Endothelial cell of umbilical vein (primary cell): ENCODE data around the gene TMEM61. TPM values are rescaled to one million over a fixed set of nuclear protein-coding genes. Genes with fewer than 3 reads are reported as not detected.

Experiments used
- BruUV-seq: library from RNA; stranded (reverse); fragments of 400-500 nt; replicated peaks from 2 replicates; lab custom pipeline; 2021; lab: Mats Ljungman, UMichigan
- CTCF ChIA-PET: fragments of 300-600, 350-600 bp; sonication (Branson Sonifier 250); formaldehyde crosslinking; loops from one replicate; lab custom pipeline; 2021; ENCODE audit warnings: antibody characterized with exemption, inconsistent platforms; lab: Charles Lee
- POLR2A ChIA-PET: fragments of 300-600, 350-600 bp; sonication (Branson Sonifier 250); formaldehyde crosslinking; loops from one replicate; lab custom pipeline; 2021; ENCODE audit warnings: antibody characterized with exemption, inconsistent platforms; lab: Charles Lee
- DNase-seq: peaks from one replicate; pipeline ENCODE4 v3.0.0-alpha.2; 2011; ENCODE audit warnings: low read depth, low spot score
- FAIRE-seq: peaks from 2 replicates; lab custom pipeline; 2011; peaks lifted over from hg19 to GRCh38; lab: Jason Lieb, UNC
- H2AFZ ChIP-seq: 2 replicates; pipeline ENCODE4 v1.6.0; 2012; ENCODE audit warnings: low read depth, low read length, control low read depth, inconsistent platforms
- H3K27ac ChIP-seq: 2 replicates; pipeline ENCODE4 v1.5.1; 2011; ENCODE audit warnings: low read depth, mild to moderate bottlenecking, control low read depth, low read length, moderate library complexity; ENCODE audit not compliant: insufficient read depth
- H3K27me3 ChIP-seq, 2 experiments: 2 replicates each; pipeline versions ENCODE4 v1.6.0 to v1.6.1; 2011; ENCODE audit warnings: low read length in 2 of 2, mixed read lengths in 1 of 2; ENCODE audit not compliant: control insufficient read depth in 2 of 2, insufficient read depth in 2 of 2
- H3K36me3 ChIP-seq, 2 experiments: 2 replicates in 1 of 2; 3 replicates in 1 of 2; pipeline ENCODE4 v1.5.1; 2011; ENCODE audit warnings: low read length in 2 of 2, mild to moderate bottlenecking in 1 of 2, moderate library complexity in 1 of 2; ENCODE audit not compliant: control insufficient read depth in 2 of 2, insufficient read depth in 2 of 2; ENCODE audit errors: extremely low read depth in 1 of 2
- H3K4me1 ChIP-seq: 3 replicates; pipeline ENCODE4 v1.5.1; 2011; ENCODE audit warnings: mild to moderate bottlenecking, low read length; ENCODE audit not compliant: control insufficient read depth, insufficient read depth; ENCODE audit errors: extremely low read depth
- H3K4me2 ChIP-seq: 2 replicates; pipeline ENCODE4 v1.6.1; 2011; ENCODE audit warnings: low read length, control low read depth, mixed read lengths; ENCODE audit not compliant: insufficient read depth
- H3K4me3 ChIP-seq, 3 experiments: fragments of 200-600 bp in 1 of 3; sonication (generic), shearing (Covaris generic) in 1 of 3; replicated peaks in 1 of 3; 2 replicates each; pipeline ENCODE4 v1.5.1; 2011 to 2016; ENCODE audit warnings: control low read depth in 3 of 3, low read length in 3 of 3, mild to moderate bottlenecking in 2 of 3, inconsistent platforms in 1 of 3, low read depth in 1 of 3, moderate library complexity in 1 of 3; ENCODE audit not compliant: insufficient read depth in 1 of 3
- H3K79me2 ChIP-seq: 2 replicates; pipeline ENCODE4 v1.6.0; 2012; ENCODE audit warnings: low read length, inconsistent platforms; ENCODE audit not compliant: control insufficient read depth, insufficient read depth
- H3K9ac ChIP-seq: replicated peaks from 2 replicates; pipeline ENCODE3; 2011; ENCODE audit warnings: low read length, control low read depth; ENCODE audit not compliant: insufficient read depth; ENCODE audit errors: extremely low read depth
- H3K9me1 ChIP-seq: replicated peaks from 3 replicates; pipeline ENCODE4 v1.6.0; 2011; ENCODE audit warnings: mild to moderate bottlenecking, low read length; ENCODE audit not compliant: control insufficient read depth, insufficient read depth; ENCODE audit errors: extremely low read depth
- H3K9me3 ChIP-seq: replicated peaks from 2 replicates; pipeline ENCODE4 v1.5.1; 2012; ENCODE audit warnings: low read length, inconsistent platforms; ENCODE audit not compliant: control insufficient read depth, insufficient read depth
- H4K20me1 ChIP-seq: replicated peaks from 2 replicates; pipeline ENCODE3; 2011; ENCODE audit warnings: mild to moderate bottlenecking, low read length; ENCODE audit not compliant: control insufficient read depth, insufficient read depth; ENCODE audit errors: extremely low read depth
- EZH2 ChIP-seq: IDR thresholded peaks from 2 replicates; pipeline ENCODE4 v1.6.1; 2012; ENCODE audit warnings: borderline replicate concordance, low read depth, mild to moderate bottlenecking, moderate library complexity, low read length, inconsistent platforms; ENCODE audit not compliant: severe bottlenecking
- FOS ChIP-seq: IDR thresholded peaks from 2 replicates; pipeline ENCODE4 v1.6.1; 2011; ENCODE audit warnings: mild to moderate bottlenecking, low read length, moderate library complexity, borderline replicate concordance; ENCODE audit not compliant: insufficient read depth
- GATA2 ChIP-seq: IDR thresholded peaks from 2 replicates; pipeline ENCODE4 v1.7.0; 2011; ENCODE audit warnings: low read depth, mild to moderate bottlenecking, moderate library complexity, mixed read lengths, low read length; ENCODE audit not compliant: insufficient read length, insufficient read depth
- JUN ChIP-seq: IDR thresholded peaks from 2 replicates; pipeline ENCODE4 v1.6.1; 2011; ENCODE audit warnings: borderline replicate concordance, low read depth; ENCODE audit not compliant: insufficient read length, insufficient read depth
- POLR2A ChIP-seq: IDR thresholded peaks from 2 replicates; pipeline ENCODE4 v1.6.1; 2012; ENCODE audit warnings: low read depth, mild to moderate bottlenecking, control low read depth, low read length
- POLR2AphosphoS5 ChIP-seq: IDR thresholded peaks from 2 replicates; pipeline ENCODE4 v1.6.1; 2012; ENCODE audit warnings: low read depth, mild to moderate bottlenecking, control low read depth, low read length, moderate library complexity; ENCODE audit not compliant: insufficient read depth
- dilution Hi-C: fragments of 300-500 bp; cut with MboI; formaldehyde crosslinking; loops from one replicate; pipeline ENCODE4 v1.15.0; 2019; ENCODE audit warnings: low sequenced_read_pairs; ENCODE audit not compliant: extremely low pct_ligation_motif_present
- intact Hi-C: fragments of 100-400 bp; cut with micrococcal nuclease; formaldehyde crosslinking; loops from one replicate; pipeline ENCODE4 v1.10.0; 2022
- polyA plus RNA-seq, 4 experiments: library from polyadenylated mRNA; depleted of rRNA in 3 of 4; stranded (reverse) in 3 of 4; unstranded in 1 of 4; fragments of >200 nt; gene quantifications; 2 replicates each; pipeline versions ENCODE4 v1.2.1 to v1.2.3, GENCODE V29; 2011 to 2012; ENCODE audit warnings: missing spikeins in 1 of 4
- total RNA-seq: library from RNA; stranded (reverse); gene quantifications from 2 replicates; pipeline ENCODE4 v1.2.3, GENCODE V29; 2021
- TF ChIP-seq, protein P1 (sequence below), 2 donors: IDR thresholded peaks; 1 replicate in 1 of 2; 2 replicates in 1 of 2; pipeline ENCODE4 v1.5.1; 2011; ENCODE audit warnings: low read length in 2 of 2, mild to moderate bottlenecking in 2 of 2, moderate library complexity in 2 of 2, control low read depth in 1 of 2, inconsistent platforms in 1 of 2, low read depth in 1 of 2; ENCODE audit not compliant: insufficient read depth in 1 of 2; ENCODE audit errors: extremely low read depth in 1 of 2

The TMEM61 gene
- total and polyA plus RNA-seq, 2 donors (not counting 3 experiments of a cell fraction or from before 2014, with no cell fraction given): not detected

DNA sequence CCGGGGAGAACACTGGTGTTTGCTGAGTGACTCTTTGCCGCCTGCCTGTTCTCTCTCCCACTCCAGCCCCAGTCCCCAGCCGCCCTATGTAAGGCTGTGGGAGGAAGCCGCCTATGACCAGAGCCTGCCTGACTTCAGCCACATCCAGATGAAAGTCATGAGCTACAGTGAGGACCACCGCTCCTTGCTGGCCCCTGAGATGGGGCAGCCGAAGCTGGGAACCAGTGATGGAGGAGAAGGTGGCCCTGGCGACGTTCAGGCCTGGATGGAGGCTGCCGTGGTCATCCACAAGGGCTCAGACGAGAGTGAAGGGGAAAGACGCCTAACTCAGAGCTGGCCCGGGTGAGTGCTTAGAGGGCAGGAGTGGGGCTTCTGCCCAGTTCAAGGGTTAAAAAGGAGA, 26.5 kb downstream of the TMEM61 start:
- TF ChIP-seq, protein P1, sequence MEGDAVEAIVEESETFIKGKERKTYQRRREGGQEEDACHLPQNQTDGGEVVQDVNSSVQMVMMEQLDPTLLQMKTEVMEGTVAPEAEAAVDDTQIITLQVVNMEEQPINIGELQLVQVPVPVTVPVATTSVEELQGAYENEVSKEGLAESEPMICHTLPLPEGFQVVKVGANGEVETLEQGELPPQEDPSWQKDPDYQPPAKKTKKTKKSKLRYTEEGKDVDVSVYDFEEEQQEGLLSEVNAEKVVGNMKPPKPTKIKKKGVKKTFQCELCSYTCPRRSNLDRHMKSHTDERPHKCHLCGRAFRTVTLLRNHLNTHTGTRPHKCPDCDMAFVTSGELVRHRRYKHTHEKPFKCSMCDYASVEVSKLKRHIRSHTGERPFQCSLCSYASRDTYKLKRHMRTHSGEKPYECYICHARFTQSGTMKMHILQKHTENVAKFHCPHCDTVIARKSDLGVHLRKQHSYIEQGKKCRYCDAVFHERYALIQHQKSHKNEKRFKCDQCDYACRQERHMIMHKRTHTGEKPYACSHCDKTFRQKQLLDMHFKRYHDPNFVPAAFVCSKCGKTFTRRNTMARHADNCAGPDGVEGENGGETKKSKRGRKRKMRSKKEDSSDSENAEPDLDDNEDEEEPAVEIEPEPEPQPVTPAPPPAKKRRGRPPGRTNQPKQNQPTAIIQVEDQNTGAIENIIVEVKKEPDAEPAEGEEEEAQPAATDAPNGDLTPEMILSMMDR (IDR thresholded peaks at IDR 0.05; ENCODE audit: extremely low read depth in 1 of 2, insufficient read depth in 1 of 2, low read depth in 1 of 2, low read length in 2 of 2): no peak
- H3K36me3 ChIP-seq: no peaks in the 10 kb centered on the region
- H3K27ac ChIP-seq: no peak overlapping the region
- H3K79me2 ChIP-seq: no peaks in the 10 kb centered on the region
- H3K9ac ChIP-seq: no peak overlapping the region
- H4K20me1 ChIP-seq: no peaks in the 10 kb centered on the region
- no peak for FAIRE-seq
- BruUV-seq: no TSS peak
- H2AFZ ChIP-seq: no peak overlapping the region
- no peaks in the 10 kb centered on the region for H3K4me1 ChIP-seq
- no peak for DNase-seq
- no peaks in the 10 kb centered on the region for H3K9me1 ChIP-seq
- CTCF ChIA-PET: interaction anchor here (1.2 to 3.1 kb wide), 5 partner anchors 9 to 62 kb away, joined by 5 to 18 read pairs (median 9); no protein-coding TSS in a partner anchor
- H3K9me3 ChIP-seq: no peaks in the 10 kb centered on the region
- intact Hi-C loops: no loop called here
- no peak overlapping the region for H3K4me3 ChIP-seq
- dilution Hi-C loops: loop anchor here (10.0 kb wide), 1 partner anchor 72 kb away; no protein-coding TSS in a partner anchor
- POLR2A ChIA-PET: no interaction called here
- H3K4me2 ChIP-seq: no peak overlapping the region
- no peaks in the 10 kb centered on the region for H3K27me3 ChIP-seq

DNA sequence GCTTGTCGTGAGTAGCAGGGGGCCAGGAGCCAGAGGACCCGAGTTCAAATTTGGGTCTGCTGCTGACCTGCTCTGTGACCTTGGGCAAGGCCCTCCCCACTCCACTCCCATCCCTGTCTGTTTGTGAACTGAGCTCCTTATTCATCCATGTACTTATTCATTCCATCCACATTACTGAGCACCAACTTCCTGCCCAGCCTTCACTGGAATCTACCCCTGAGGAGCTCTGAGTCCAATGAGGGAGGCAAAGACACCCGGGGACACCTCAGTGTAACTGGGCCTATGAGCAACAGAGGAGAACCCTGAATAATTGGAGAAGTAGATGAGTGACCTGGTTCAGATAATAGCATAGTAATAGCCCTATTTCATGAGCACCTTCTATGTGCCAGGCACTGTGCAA, 27.2 kb downstream of the TMEM61 start:
- Histone ChIP-seq H3K27ac (no peak overlapping the region), H3K27me3 (no peaks in the 10 kb centered on the region), H3K9ac (no peak overlapping the region), H3K79me2 (no peaks in the 10 kb centered on the region), H2AFZ (no peak overlapping the region), H3K36me3 (no peaks in the 10 kb centered on the region), H3K9me3 (no peaks in the 10 kb centered on the region), H3K4me3 (no peak overlapping the region), H3K4me2 (no peak overlapping the region), H3K9me1 (no peaks in the 10 kb centered on the region), H4K20me1 (no peaks in the 10 kb centered on the region), H3K4me1 (no peaks in the 10 kb centered on the region)
- POLR2A ChIA-PET: no interaction called here
- dilution Hi-C loops: loop anchor here (10.0 kb wide), 1 partner anchor 73 kb away; no protein-coding TSS in a partner anchor
- TF ChIP-seq FOS (no peak), EZH2 (no peak), JUN (no peak), GATA2 (no peak), POLR2AphosphoS5 (no peak), POLR2A (no peak)
- FAIRE-seq (no peak), DNase-seq (no peak)
- BruUV-seq: no TSS peak
- intact Hi-C loops: no loop called here
- CTCF ChIA-PET: interaction anchor here (1.2 to 3.1 kb wide), 5 partner anchors 9 to 62 kb away, joined by 5 to 18 read pairs (median 9); no protein-coding TSS in a partner anchor
